GM19043 (cell line): ENCODE data around the gene TRABD2A.
"Not testable (repeated sequence)": the region's sequence is repeated elsewhere in the genome, so short reads cannot be mapped to it uniquely, and the experiment has no call there.

Source experiments
- ATAC-seq: cut with Tn5 transposase; IDR thresholded peaks from one replicate; pipeline ENCODE4 v1.9.1; 2021; ENCODE audit warnings: low read depth; ENCODE audit not compliant: unreplicated experiment

TRABD2A gene

DNA sequence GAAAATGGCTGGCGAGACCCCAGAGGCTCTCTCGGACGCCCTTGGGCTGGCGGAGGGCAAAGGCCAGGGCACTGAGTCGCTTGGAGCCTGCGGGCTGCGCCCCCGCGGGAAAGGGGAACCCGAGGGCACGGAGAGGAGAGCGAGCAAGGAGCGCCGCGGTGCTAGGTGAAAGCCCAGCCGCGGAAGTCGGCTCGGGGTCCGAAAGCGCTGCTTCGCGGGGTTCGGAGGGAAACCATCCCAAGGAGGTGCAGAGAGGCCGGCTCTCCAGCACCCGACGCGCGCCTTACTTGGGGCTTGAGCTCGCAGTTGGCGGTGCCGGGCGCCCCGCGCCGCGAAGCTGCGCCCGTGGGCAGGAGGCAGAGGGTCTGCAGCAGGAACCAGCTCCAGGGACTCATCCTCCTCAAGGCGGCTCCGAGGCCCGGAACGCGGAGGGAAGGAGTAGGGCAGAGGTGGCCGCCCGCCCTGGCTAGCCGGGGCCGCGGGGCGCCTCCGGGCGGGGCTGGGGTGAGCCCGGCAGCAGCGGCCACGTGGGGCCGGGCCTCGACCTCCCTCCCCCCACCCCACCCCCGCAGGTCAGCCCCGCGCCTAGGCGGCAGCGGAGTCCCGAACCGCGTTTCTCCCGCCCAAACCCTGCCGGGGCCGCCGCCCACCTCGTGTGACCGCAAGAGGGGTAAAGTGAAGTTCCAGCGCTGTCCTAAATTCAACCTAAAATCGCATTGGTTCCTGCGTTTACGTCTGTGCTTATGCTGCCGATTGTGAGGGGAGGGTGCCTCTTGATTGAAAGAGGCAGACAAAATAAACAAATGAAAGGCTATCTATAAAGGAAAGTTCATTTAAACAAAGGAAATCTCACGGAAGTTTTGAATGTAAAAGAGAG is at the start of gene TRABD2A:
TRABD2A (minus strand) TSS at position 440 of the 877 bp plus-strand sequence; CDS start at position 395, 45 bp downstream.
- no peak for ATAC-seq

GRCh38 chr2:84927275-84927627 is 46.4 kb upstream of the TRABD2A start:
- no peak for ATAC-seq

- peak; percentile 76 for ATAC-seq
Observed at GRCh38 chr2:84925724-84926376, 45.0 kb upstream of the TRABD2A start.

DNA sequence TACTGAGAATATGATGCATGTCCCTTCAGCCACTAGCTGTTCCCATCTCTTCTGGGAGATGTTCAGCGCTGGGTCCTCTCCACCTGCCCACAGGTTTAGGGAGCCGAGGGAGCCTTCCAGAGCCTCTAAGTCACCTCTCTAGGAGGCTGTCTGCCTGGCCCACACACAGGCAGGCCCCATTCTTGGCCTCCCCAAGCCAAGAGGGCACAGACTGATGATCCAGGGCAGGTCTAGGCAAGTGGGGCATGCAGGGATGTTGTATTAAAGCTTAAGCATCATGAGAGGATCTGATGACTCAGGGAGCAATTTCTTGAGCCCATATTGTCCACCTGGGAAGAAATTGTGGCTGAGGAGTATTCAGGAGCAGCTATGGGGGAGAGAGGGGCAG is 44.4 kb upstream of the TRABD2A start:
- no peak for ATAC-seq

DNA sequence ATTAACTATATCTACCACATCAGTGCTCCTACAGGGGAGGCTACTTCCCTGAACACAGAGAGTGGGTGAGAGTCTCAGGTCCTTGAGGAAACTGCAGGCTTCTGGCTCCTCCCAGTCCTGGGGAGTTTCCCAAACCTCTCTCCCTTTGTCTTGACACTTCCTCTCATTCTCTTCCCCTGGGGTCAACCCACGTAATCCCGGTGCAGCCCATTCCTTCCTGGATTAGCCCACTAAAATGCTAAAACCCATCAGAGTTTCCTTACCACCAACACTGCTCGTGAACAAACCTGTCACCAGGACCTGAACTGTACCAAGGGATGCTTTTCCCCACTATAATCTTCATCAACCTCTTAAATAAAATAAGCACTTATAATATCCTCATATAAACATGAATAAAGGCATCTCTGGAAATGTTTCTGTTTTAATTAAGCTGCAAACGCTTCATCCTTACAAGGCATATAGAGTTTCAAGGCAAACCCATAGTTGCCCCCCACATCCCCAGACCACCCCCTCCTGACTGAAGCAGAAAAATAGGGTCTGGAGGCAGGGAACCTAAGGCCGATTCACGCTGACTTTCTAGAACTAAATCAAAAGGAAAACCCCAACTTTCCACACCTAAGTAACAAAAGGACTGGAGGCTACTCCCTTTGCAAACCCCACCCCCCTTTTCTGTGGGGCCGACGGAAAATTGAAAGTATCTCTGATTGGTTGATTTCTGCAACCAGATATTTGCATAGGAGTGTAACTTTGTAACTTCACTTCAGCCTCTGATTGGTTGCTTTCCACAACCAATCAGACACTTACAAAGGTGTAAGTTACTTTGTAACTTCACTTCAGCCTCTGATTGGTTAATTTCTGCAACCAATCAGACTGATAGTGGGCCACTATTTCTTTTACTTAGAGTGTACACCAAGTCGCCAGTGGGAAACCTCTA is 43.6 kb upstream of the TRABD2A start:
- peak; percentile 32 for ATAC-seq

- ATAC-seq: no peak
Observed at GRCh38 chr2:84923009-84923408, 42.1 kb upstream of the TRABD2A start.

- ATAC-seq: peak; percentile 36
Observed at GRCh38 chr2:84919885-84920580, 39.1 kb upstream of the TRABD2A start.

GRCh38 chr2:84918430-84918829 is 37.5 kb upstream of the TRABD2A start:
- ATAC-seq: no peak

DNA sequence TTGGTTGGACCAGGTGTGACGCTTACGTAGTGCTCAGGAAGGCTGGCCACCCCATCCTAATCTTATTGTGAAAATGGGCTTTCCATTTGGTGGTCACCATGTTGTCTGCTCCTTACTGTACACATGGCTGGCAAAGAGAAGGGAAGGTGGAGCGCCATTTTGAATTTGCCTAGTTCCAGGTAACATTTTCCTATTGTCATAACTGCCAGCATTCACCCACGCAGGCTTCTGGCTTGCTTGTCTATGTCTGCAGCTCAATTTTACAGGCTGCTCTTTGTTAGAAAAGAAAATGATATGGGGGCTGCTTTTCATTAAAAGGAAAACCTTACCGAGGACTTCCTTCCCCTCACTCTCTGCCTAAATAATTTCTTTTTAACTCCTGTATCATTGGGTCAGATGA is 36.9 kb upstream of the TRABD2A start:
- ATAC-seq: not testable (repeated sequence)

DNA sequence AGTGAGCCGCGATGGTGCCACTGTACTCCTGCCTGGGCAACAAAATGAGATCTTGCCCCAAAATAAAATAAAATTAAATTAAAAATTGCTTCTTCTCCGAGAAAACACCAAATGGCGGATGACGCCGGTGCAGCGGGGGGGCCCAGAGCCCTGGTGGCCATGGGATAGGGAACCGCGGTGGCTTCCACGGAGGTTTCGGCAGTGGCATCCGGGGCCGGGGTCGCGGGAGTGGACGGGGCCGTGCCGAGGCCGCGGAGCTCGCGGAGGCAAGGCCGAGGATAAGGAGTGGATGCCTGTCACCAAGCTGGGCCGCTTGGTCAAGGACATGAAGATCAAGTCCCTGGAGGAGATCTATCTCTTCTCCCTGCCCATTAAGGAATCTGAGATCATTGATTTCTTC is 34.8 kb upstream of the TRABD2A start:
- ATAC-seq: not testable (repeated sequence)

DNA sequence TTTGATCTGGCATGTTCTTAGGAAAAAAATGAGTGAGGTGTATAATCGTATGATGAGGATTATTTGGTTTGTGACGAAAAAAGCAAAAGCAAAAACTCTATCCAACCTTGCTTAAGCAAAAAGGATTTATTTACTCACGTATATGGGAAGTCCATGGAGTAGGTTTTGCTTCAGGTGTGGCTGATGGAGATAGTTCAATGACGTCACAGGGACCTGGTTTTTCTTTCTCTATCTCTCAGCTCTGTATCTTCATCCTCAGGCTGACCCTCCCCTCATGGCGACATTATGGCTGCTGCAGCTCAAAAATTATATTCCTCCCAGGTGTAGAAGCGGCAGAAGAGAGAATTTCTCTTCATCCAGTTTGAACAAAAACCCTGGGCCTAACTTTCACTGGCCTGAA is 33.5 kb upstream of the TRABD2A start:
- no peak for ATAC-seq

- no peak for ATAC-seq
Observed at GRCh38 chr2:84912984-84913383, 32.1 kb upstream of the TRABD2A start.

- ATAC-seq: no peak
Observed at GRCh38 chr2:84911135-84911678, 30.3 kb upstream of the TRABD2A start.

- no peak for ATAC-seq
Observed at GRCh38 chr2:84908948-84909713, 28.2 kb upstream of the TRABD2A start.

- ATAC-seq: peak; percentile 43
Observed at GRCh38 chr2:84906900-84907714, 26.2 kb upstream of the TRABD2A start.

GRCh38 chr2:84906108-84906899 is 25.4 kb upstream of the TRABD2A start:
- peak; percentile 16 for ATAC-seq
